NCI-H82 treated with DMSO at 0.1 percent for 48 hours (cell line): ENCODE data around the gene TNFRSF21.
A peak's percentile ranks its signal among the peaks of the same experiment; 100 is the strongest.
"Not testable (repeated sequence)": the region's sequence is repeated elsewhere in the genome, so short reads cannot be mapped to it uniquely, and the experiment has no call there.

Source experiments
- DNase-seq: peaks from one replicate; lab custom pipeline; 2025; ENCODE audit not compliant: unreplicated experiment; lab: John Stamatoyannopoulos, UW

Gene TNFRSF21, protein sequence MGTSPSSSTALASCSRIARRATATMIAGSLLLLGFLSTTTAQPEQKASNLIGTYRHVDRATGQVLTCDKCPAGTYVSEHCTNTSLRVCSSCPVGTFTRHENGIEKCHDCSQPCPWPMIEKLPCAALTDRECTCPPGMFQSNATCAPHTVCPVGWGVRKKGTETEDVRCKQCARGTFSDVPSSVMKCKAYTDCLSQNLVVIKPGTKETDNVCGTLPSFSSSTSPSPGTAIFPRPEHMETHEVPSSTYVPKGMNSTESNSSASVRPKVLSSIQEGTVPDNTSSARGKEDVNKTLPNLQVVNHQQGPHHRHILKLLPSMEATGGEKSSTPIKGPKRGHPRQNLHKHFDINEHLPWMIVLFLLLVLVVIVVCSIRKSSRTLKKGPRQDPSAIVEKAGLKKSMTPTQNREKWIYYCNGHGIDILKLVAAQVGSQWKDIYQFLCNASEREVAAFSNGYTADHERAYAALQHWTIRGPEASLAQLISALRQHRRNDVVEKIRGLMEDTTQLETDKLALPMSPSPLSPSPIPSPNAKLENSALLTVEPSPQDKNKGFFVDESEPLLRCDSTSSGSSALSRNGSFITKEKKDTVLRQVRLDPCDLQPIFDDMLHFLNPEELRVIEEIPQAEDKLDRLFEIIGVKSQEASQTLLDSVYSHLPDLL

GRCh38 chr6:47309291-47310130 is at the start of gene TNFRSF21:
Gene TNFRSF21 (minus strand): TSS chr6:47309905. CDS start chr6:47309511, 394 bp downstream.
- peak; percentile 82 for DNase-seq

DNA sequence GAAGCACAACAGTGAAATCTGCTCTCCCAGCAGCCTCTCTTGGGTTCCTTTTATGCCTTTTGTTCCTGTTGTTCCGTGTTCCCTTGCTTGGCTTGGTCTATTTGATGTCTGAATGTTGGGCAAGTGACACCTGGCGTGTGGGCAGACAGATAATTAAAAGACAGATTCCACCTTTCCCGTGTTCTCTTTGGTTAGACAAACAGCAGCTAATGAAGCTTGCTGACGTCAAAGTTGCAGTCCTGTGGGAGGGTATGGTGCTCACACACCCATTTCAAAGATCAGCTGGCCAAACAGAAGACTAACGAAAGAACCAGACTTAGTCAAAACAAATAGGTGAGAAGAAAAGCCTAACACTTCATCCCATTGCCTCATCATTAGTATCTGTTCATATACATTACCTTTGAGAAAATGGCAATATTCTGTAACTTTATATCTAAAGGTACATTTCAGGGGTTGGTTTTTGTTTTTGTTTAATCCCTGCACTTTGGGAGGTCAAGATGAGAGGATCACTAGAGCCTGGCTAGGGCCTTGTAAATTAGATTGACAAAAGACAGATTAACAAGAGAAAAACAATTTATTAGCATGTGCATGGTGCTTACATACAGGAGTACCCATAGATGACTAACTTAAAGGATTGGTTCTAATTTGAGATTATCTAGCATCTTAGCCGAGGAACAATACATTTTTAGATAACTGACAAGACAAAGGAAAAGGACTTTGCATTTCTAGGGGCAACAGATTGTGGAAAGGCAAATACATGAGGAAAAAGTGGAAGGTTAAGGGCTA is 48.9 kb upstream of the TNFRSF21 start:
- DNase-seq = no peak

- no peak for DNase-seq
These were observed 48.1 kb upstream of the TNFRSF21 start for GRCh38 chr6:47357827-47358226.

DNA sequence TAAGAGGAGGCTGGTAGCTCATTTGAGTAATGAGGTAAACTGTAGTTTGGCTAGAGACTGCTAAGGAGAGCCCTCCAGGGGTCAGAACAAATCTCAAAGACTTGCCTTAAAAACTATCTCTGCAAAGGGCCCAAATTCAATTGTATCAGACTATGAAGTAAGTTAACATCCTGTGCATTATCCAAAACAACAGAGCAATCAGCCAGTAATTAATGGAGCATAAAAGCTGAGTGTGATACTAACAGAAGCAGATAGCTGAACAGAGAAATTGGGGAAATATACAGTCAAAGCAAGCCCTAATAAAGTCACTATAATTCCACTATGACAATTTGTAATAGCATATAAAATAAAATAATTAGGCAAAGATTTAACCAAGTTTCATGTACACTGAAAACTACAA is 45.8 kb upstream of the TNFRSF21 start:
- no peak for DNase-seq

GRCh38 chr6:47353871-47354270 is 44.2 kb upstream of the TNFRSF21 start:
- DNase-seq = no peak

DNA sequence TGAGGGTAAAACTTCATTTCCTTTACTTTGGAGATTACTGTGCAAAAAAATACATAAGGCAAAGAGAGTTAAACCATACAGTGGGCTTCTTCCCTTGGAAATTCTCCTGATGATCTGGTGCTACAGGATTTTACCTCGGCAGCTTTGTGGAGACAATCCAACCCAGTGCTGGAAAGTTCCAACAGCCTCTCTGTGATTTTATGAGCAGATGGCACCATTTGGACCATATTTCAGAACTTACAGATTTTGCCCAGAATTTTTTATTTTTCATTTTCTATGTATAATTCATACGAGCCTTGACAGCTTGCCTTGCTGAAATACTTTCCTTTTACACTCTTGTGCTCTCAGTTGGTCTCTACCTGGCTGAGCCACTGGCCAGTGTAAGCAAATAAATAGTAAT is 43.3 kb upstream of the TNFRSF21 start:
- no peak for DNase-seq

DNA sequence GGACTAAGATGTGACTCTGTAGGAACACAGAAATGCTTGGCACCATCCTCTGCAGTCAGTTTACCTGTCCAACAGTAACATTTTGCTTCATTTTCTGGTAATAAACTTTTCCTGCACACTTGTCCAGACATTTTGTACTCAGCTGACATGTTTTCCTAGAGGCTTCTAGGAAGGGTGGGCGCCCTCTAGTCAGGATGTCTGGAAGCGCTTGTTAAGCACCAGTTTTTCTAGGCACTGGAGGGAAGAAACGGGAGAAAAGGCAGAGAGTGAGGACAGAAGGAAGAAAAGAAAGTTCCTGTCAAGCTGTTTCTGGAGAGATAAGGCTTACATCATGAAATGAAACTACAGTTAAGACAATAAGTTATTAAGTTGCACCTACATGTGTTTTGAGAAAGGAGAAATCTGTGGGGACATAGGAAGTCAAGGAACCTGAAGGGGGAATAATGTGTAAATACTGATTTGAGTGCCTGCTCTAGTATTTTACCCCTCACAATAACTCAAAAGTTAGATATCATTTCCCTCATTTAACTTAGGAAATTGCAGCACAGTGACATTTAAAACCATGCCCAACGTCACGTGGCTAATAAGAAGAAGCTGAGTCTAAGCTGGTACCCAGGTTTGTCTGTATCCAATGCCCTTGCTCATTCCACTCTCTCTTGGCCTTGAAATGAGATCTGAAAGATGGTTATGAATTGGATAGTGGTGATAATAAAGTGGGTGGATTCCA is 42.7 kb upstream of the TNFRSF21 start:
- DNase-seq = no peak

GRCh38 chr6:47351621-47352020 is 41.9 kb upstream of the TNFRSF21 start:
- no peak for DNase-seq

DNA sequence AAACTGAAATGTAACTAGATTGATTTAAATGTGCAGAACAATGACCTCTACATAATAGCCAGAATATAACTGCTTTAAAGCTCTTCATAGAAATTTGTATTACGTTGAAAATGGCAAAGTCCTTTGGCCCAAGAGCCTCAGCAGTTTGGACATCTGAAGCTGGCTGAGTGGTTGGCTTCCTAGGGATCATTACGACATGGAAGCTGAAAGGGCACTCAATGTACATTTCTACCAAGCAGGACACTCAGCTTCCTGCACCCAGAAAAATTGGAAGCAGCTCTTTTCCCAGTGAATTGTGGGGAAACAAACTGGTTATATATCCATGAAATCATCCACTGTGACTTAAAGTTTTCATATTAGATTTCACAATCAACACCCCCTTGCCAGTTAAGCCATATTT is 40.2 kb upstream of the TNFRSF21 start:
- no peak for DNase-seq

DNA sequence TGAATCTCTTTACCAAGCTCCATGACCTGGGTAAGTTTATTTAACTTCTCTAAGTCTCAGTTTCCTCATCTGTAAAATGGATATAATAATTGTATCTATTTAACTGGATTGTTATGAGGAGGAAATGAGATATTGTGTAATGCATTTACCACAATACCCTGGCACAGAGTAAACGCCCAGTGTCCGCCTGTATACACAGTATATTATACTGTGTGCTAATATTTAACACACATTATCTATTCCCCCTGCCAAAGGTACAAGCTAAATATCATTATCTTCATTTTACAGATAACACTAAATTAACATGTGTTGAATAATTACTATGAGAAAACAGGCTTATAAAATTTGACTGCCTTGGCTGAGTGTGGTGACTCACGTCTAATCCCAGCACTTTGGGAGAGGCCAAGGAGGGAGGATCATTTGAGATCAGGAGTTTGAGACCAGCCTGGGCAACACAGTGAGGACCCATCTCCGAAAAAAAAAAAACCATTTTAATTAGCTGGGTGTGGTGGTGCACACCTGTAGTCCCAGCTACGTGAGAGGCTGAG is 38.7 kb upstream of the TNFRSF21 start:
- DNase-seq = no peak

GRCh38 chr6:47345761-47346160 is 36.1 kb upstream of the TNFRSF21 start:
- DNase-seq = no peak

DNA sequence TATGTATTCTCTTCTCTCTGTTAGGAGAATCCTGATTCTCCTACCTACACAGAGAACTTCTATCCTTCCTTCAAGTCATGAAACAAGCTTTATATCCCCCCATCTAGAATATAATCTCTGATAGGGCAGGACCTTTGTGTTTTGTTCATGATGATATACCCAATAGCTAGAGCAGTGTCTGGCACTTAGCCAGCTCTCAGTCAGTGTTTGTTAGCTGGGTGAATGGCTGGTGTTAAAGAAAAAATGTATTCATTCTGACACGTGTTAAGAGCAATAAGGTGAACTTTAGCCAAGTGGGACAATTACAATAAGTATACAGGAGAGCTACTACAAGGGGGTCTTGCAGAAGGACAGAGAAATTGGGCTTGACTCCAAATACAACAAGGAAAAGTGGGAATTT is 34.3 kb upstream of the TNFRSF21 start:
- DNase-seq = no peak

DNA sequence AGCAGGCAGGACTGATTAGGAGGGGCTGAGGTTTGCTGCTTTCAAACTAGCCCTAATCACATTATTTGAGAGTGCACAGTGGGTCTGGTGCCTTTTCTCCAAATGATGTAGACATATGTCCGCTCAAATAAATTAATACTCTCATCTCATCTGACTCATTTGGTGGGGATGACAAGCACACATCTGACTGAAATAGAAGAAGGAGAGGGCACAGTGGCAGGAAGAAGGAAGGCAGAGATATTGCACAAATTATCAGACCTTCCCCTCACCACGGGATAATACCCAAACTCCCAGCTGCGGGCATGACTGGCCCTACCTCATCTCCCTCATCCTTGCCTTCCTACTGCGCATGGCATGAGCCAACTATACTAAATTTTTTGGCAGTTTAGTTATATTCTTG is 33.9 kb upstream of the TNFRSF21 start:
- no peak for DNase-seq

DNA sequence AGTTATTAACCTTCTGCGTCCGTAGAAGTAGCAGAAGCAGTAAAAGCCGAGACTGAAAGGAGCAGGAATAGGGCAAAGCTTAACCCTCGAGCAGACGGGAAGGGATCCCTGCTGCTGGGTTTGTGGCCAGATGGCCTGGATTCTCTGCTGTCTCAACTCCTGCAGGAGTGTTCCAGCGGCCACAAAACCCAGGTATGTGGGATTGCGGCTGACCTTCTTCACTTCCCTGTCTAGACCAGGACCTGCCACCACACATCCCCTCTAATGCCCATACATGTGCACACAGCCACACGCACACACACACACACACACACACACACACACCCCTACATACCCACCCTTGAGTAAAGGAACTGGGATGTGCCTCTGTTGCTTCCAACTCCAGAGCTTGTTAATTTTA is 33.1 kb upstream of the TNFRSF21 start:
- no peak for DNase-seq

GRCh38 chr6:47337519-47337918 is 27.8 kb upstream of the TNFRSF21 start:
- DNase-seq = no peak

DNA sequence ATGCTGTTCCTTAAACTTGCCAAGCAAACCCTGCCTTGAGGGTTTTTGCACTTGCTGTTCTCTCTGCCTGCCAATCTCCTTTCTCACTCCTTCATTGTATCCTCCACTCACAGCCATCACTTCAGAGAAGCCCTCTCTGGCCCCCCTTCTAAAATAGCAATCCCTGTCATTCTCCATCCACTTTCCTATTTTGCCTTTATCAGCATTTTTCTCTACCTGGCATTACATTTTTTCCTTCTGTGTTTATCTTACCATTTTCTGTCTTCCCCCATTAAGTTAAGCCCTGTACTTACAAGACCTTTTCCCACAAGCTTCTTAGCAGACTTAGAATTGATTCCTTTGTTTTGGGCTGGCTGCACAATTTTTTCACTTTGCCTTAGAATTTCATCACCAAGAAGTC is 26.6 kb upstream of the TNFRSF21 start:
- DNase-seq = no peak

- no peak for DNase-seq
These were observed 25.8 kb upstream of the TNFRSF21 start for GRCh38 chr6:47335466-47335865.

DNA sequence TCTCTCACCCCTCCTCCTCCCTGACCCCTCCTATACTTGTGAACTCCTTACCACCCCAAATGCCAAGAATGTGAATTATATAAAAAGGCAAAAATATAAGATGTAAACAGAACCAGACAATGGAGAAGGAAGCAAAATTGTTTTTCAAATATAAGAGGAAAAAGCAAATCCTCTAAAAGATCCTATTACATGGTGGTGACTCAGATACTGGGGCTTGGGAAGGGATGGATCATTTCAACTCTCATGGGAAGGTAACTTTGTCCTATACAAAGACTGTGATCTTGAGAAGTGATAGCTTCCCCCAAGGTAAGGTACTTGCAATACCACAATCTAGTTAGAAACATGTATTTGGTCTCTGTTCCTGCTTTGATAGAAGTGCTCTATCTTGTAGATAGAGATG is 24.6 kb upstream of the TNFRSF21 start:
- no peak for DNase-seq

DNA sequence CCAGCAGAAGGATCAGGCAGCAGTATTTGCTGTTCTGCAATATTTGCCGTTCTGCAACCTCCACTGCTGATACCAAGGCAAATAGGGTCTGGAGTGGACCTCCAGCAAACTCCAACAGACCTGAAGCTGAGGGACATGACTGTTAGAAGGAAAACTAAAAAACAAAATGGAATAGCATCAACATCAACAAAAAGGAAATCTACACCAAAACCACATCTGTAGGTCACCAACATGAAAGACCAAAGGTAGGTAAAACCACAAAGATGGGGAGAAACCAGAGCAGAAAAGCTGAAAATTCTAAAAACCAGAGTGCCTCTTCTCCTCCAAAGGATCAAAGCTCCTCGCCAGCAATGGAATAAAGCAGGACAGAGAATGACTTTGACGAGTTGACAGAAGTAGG is 18.9 kb upstream of the TNFRSF21 start:
- not testable (repeated sequence) for DNase-seq

GRCh38 chr6:47328139-47328538 is 18.4 kb upstream of the TNFRSF21 start:
- not testable (repeated sequence) for DNase-seq
